ENCODE data around the gene XIRP1.

GRCh38 chr3:39144748-39145380 lies 47.5 kb downstream of the XIRP1 start:
- TF ChIP-seq FOXM1 (IDR thresholded peaks at IDR 0.05; ENCODE audit: borderline replicate concordance, low read depth): no peak
- TF ChIP-seq ZBTB7A (IDR thresholded peaks at IDR 0.05; ENCODE audit: low read depth): no peak
